SH-SY5Y (cell line): ENCODE data around the gene ARHGEF9.

Source experiments
- GATA2 ChIP-seq: IDR thresholded peaks from 2 replicates; pipeline ENCODE4 v1.6.1; 2011; ENCODE audit warnings: mild to moderate bottlenecking, low read depth, low read length
- GATA3 ChIP-seq: IDR thresholded peaks from 2 replicates; pipeline ENCODE4 v1.6.1; 2011; ENCODE audit warnings: low read depth, mild to moderate bottlenecking, low read length, moderate library complexity

DNA sequence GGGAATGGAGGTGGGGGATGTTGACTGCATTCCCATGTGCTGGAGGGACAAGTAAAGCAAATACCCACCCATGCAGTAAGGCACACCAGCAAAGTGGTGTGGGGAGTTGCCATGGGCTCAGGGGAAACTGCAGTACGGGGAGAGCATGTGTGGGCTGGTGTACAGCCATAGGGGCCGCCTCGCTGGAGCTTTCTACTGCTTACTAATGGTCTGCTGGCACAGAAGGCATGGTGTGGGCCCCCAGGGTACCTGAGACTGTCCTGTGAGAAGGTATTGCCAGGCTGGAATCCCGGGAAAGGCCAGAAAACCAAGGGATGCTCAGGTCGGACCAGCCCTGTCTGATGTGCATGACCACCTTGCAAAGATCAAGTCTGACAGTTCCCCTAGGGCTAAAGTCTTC is 199.1 kb downstream of the ARHGEF9 start:
- TF ChIP-seq GATA2, result no peak
- no peak for TF ChIP-seq GATA3
